ENCODE measurements around the gene VPS36.

DNA sequence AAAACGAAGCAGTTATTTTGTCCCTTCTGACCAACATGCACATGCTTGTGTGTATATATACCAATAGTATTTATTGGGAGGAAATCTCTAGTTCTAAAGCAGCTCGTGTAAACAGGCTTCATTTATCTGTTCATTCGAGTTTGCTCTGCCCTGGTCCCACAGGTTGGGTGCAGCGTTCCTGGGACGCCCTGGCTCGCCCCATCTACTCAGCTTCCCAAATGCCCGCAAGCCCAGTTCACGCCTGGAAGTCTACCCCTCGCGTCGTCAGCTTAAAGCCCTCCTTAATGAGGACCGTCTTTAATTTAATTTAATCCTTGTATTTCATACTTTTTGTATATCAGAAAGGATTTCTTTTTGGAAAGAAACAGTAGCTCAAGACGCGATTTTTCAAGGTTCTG, 45.1 kb downstream of the VPS36 start:
- TF ChIP-seq, protein P1, sequence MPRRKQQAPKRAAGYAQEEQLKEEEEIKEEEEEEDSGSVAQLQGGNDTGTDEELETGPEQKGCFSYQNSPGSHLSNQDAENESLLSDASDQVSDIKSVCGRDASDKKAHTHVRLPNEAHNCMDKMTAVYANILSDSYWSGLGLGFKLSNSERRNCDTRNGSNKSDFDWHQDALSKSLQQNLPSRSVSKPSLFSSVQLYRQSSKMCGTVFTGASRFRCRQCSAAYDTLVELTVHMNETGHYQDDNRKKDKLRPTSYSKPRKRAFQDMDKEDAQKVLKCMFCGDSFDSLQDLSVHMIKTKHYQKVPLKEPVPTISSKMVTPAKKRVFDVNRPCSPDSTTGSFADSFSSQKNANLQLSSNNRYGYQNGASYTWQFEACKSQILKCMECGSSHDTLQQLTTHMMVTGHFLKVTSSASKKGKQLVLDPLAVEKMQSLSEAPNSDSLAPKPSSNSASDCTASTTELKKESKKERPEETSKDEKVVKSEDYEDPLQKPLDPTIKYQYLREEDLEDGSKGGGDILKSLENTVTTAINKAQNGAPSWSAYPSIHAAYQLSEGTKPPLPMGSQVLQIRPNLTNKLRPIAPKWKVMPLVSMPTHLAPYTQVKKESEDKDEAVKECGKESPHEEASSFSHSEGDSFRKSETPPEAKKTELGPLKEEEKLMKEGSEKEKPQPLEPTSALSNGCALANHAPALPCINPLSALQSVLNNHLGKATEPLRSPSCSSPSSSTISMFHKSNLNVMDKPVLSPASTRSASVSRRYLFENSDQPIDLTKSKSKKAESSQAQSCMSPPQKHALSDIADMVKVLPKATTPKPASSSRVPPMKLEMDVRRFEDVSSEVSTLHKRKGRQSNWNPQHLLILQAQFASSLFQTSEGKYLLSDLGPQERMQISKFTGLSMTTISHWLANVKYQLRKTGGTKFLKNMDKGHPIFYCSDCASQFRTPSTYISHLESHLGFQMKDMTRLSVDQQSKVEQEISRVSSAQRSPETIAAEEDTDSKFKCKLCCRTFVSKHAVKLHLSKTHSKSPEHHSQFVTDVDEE (CRISPR knock-in tag; IDR thresholded peaks at IDR 0.05), result no peak
- TF ChIP-seq ZC3H10 (CRISPR knock-in tag; IDR thresholded peaks at IDR 0.05) (no peak), TCF4 (CRISPR knock-in tag; IDR thresholded peaks at IDR 0.05; ENCODE audit: borderline replicate concordance) (no peak), SNAI2 (CRISPR knock-in tag; IDR thresholded peaks at IDR 0.05) (no peak), ISL1 (CRISPR knock-in tag; IDR thresholded peaks at IDR 0.05) (no peak), ARNTL (CRISPR knock-in tag; IDR thresholded peaks at IDR 0.05; ENCODE audit: borderline replicate concordance, low read depth) (no peak), TOX (CRISPR knock-in tag; IDR thresholded peaks at IDR 0.05; ENCODE audit: borderline replicate concordance) (no peak)

All from SK-N-SH treated with all-trans-retinoic acid at 6 μM for 48 hours (cell line).